H9 (cell line): ENCODE measurements around the gene FBXO31. TPM values are rescaled to one million over a fixed set of nuclear protein-coding genes. Genes with fewer than 3 reads are reported as not detected.

Experiments used
- DNase-seq: peaks from one replicate; pipeline ENCODE4 v3.0.0-alpha.2; 2017
- H2AFZ ChIP-seq: one replicate; pipeline ENCODE4 v1.6.1; 2013; ENCODE audit warnings: mild to moderate bottlenecking, low read length, control low read depth, moderate library complexity
- H2AK5ac ChIP-seq: 2 replicates; pipeline ENCODE4 v1.6.1; 2013; ENCODE audit warnings: low read length, control low read depth, mixed read lengths; ENCODE audit not compliant: insufficient read length
- H2BK120ac ChIP-seq: one replicate; pipeline ENCODE4 v1.6.1; 2013; ENCODE audit warnings: low read depth, mild to moderate bottlenecking, low read length, control low read depth, inconsistent platforms; ENCODE audit not compliant: poor library complexity, severe bottlenecking
- H2BK12ac ChIP-seq: 2 replicates; pipeline ENCODE4 v1.6.1; 2013; ENCODE audit warnings: low read length, control low read depth, mixed read lengths, low read depth; ENCODE audit not compliant: insufficient read length
- H2BK15ac ChIP-seq: 2 replicates; pipeline ENCODE4 v1.6.1; 2013; ENCODE audit warnings: low read depth, low read length, control low read depth
- H2BK20ac ChIP-seq: one replicate; pipeline ENCODE4 v1.6.1; 2013; ENCODE audit warnings: low read depth, mild to moderate bottlenecking, low read length, control low read depth, inconsistent platforms; ENCODE audit not compliant: poor library complexity, severe bottlenecking
- H2BK5ac ChIP-seq: 2 replicates; pipeline ENCODE4 v1.6.1; 2013; ENCODE audit warnings: low read length, control low read depth, mixed read lengths; ENCODE audit not compliant: insufficient read length
- H3K14ac ChIP-seq: 2 replicates; pipeline ENCODE4 v1.6.1; 2013; ENCODE audit warnings: low read length, control low read depth; ENCODE audit not compliant: insufficient read depth
- H3K18ac ChIP-seq: 2 replicates; pipeline ENCODE4 v1.6.1; 2013; ENCODE audit warnings: low read depth, mild to moderate bottlenecking, mixed read lengths, low read length, control low read depth; ENCODE audit not compliant: insufficient read length
- H3K23ac ChIP-seq: 2 replicates; pipeline ENCODE4 v1.6.1; 2013; ENCODE audit warnings: low read length, control low read depth, mixed read lengths, low read depth; ENCODE audit not compliant: insufficient read length
- H3K23me2 ChIP-seq: 2 replicates; pipeline ENCODE4 v1.6.1; 2013; ENCODE audit warnings: low read depth, mild to moderate bottlenecking, mixed read lengths, low read length, control low read depth; ENCODE audit not compliant: insufficient read length, poor library complexity, severe bottlenecking
- H3K27ac ChIP-seq: 2 replicates; pipeline ENCODE4 v1.5.1; 2013; ENCODE audit warnings: low read length, control low read depth, mixed read lengths, low read depth; ENCODE audit not compliant: insufficient read length
- H3K27me3 ChIP-seq: 2 replicates; pipeline ENCODE4 v1.6.1; 2013; ENCODE audit warnings: low read length, control low read depth, inconsistent platforms; ENCODE audit not compliant: insufficient read depth
- H3K4ac ChIP-seq: 2 replicates; pipeline ENCODE4 v1.6.1; 2013; ENCODE audit warnings: low read depth, mild to moderate bottlenecking, control low read depth, inconsistent platforms, low read length, moderate library complexity
- H3K4me1 ChIP-seq: 2 replicates; pipeline ENCODE4 v1.6.1; 2013; ENCODE audit warnings: low read length, control low read depth, inconsistent platforms; ENCODE audit not compliant: insufficient read depth
- H3K4me2 ChIP-seq: 2 replicates; pipeline ENCODE4 v1.6.1; 2013; ENCODE audit warnings: low read length, control low read depth, mixed read lengths; ENCODE audit not compliant: insufficient read length, insufficient read depth
- H3K56ac ChIP-seq: 2 replicates; pipeline ENCODE4 v1.6.1; 2013; ENCODE audit warnings: low read depth, mild to moderate bottlenecking, mixed read lengths, low read length, control low read depth; ENCODE audit not compliant: insufficient read length
- H3K79me1 ChIP-seq: 2 replicates; pipeline ENCODE4 v1.6.1; 2013; ENCODE audit warnings: low read depth, mild to moderate bottlenecking, moderate library complexity, low read length, control low read depth, inconsistent platforms; ENCODE audit not compliant: insufficient read depth, poor library complexity, severe bottlenecking
- H3K79me2 ChIP-seq: 2 replicates; pipeline ENCODE4 v1.6.1; 2013; ENCODE audit warnings: low read length, control low read depth, inconsistent platforms; ENCODE audit not compliant: insufficient read depth
- H3K9ac ChIP-seq: 2 replicates; pipeline ENCODE4 v1.6.1; 2013; ENCODE audit warnings: low read length, control low read depth, mixed read lengths; ENCODE audit not compliant: insufficient read length; ENCODE audit errors: extremely low read depth
- H3K9me3 ChIP-seq: one replicate; pipeline ENCODE4 v1.6.1; 2013; ENCODE audit warnings: low read depth, low read length, inconsistent platforms; ENCODE audit not compliant: control insufficient read depth
- H3T11ph ChIP-seq: one replicate; pipeline ENCODE4 v1.6.1; 2013; ENCODE audit warnings: mild to moderate bottlenecking, low read length, control low read depth, inconsistent platforms
- H4K20me1 ChIP-seq: one replicate; pipeline ENCODE4 v1.6.1; 2013; ENCODE audit not compliant: control insufficient read depth, insufficient read length, insufficient read depth
- H4K5ac ChIP-seq: 2 replicates; pipeline ENCODE4 v1.6.1; 2013; ENCODE audit warnings: low read depth, mild to moderate bottlenecking, mixed read lengths, low read length, control low read depth; ENCODE audit not compliant: insufficient read length
- H4K8ac ChIP-seq: replicated peaks from 2 replicates; pipeline ENCODE4 v1.6.1; 2013; ENCODE audit warnings: low read length, control low read depth, mixed read lengths, low read depth; ENCODE audit not compliant: insufficient read length
- H4K91ac ChIP-seq: 2 replicates; pipeline ENCODE4 v1.6.1; 2013; ENCODE audit warnings: low read depth, mild to moderate bottlenecking, moderate library complexity, mixed read lengths, low read length, control low read depth; ENCODE audit not compliant: insufficient read length
- H3K27ac Mint-ChIP-seq, 3 experiments: 2 replicates in 2 of 3; 3 replicates in 1 of 3; pipeline ENCODE4 v1.8.0; 2020 to 2021; ENCODE audit warnings: mixed read lengths in 3 of 3, mild to moderate bottlenecking in 1 of 3, moderate library complexity in 1 of 3
- H3K27me3 Mint-ChIP-seq: 2 replicates; pipeline ENCODE4 v1.8.0; 2021; ENCODE audit warnings: low read depth, mild to moderate bottlenecking, moderate library complexity, mixed read lengths
- H3K36me3 Mint-ChIP-seq, 3 experiments: 2 replicates in 2 of 3; 3 replicates in 1 of 3; pipeline ENCODE4 v1.8.0; 2020 to 2021; ENCODE audit warnings: low read depth in 3 of 3, mixed read lengths in 3 of 3; ENCODE audit not compliant: insufficient read depth in 1 of 3
- H3K4me1 Mint-ChIP-seq, 2 experiments: 2 replicates each; pipeline ENCODE4 v1.8.0; 2020; ENCODE audit warnings: mixed read lengths in 2 of 2
- H3K4me3 Mint-ChIP-seq, 2 experiments: 2 replicates in 1 of 2; 3 replicates in 1 of 2; pipeline ENCODE4 v1.8.0; 2020 to 2021; ENCODE audit warnings: mild to moderate bottlenecking in 2 of 2, mixed read lengths in 2 of 2, moderate library complexity in 1 of 2
- H3K9me3 Mint-ChIP-seq, 2 experiments: 2 replicates in 1 of 2; 3 replicates in 1 of 2; pipeline ENCODE4 v1.8.0; 2020; ENCODE audit warnings: mild to moderate bottlenecking in 2 of 2, mixed read lengths in 2 of 2, moderate library complexity in 1 of 2
- WGBS: extraction: QIAGEN DNeasy Blood & Tissue Kit; methylation state at CpG from one replicate; pipeline ENCODE4 v1.1.7; 2013; ENCODE audit warnings: missing lambda C conversion rate, low lambda C conversion rate, mixed read lengths; ENCODE audit not compliant: insufficient read length; ENCODE audit errors: extremely low coverage; 5-methylcytosine and 5-hydroxymethylcytosine counted together
- total RNA-seq: library from RNA; stranded (reverse); gene quantifications from 2 replicates; pipeline ENCODE4 v1.2.1, GENCODE V29; 2021
- TF ChIP-seq, protein P1 (sequence below): fragments of 200-600 bp; sonication (generic); conservative IDR thresholded peaks from 3 replicates; pipeline ENCODE4 v1.8.0; 2021; ENCODE audit warnings: antibody characterized with exemption, mild to moderate bottlenecking

Gene FBXO31
- total RNA-seq, 1 experiment from 2014 or later: 24.2 TPM

GRCh38 chr16:87425941-87426340 is 42.4 kb upstream of the FBXO31 start:
- H2BK20ac ChIP-seq: no peak overlapping the region
- no peaks in the 10 kb centered on the region for H4K20me1 ChIP-seq
- peak overlapping the region in 2 of 3 experiments; percentile 22 to 85; a peak in 2 of 7 replicates for H3K27ac Mint-ChIP-seq
- no peak overlapping the region for H3K27ac ChIP-seq
- no peak overlapping the region for H2BK120ac ChIP-seq
- DNase-seq: no peak
- no peak overlapping the region for H3K18ac ChIP-seq
- no peak overlapping the region for H2BK5ac ChIP-seq
- no peak overlapping the region for H3K4me2 ChIP-seq
- no peaks in the 10 kb centered on the region; a peak in 1 of 5 replicates for H3K9me3 Mint-ChIP-seq
- no peak overlapping the region for H3K4ac ChIP-seq
- no peak overlapping the region for H3K56ac ChIP-seq
- no peak overlapping the region for H4K91ac ChIP-seq
- peaks cover 27 to 42% (median 38%) of the 10 kb centered on the region in 3 experiments for H3K36me3 Mint-ChIP-seq
- no peak overlapping the region for H3K23ac ChIP-seq
- no peaks in the 10 kb centered on the region for H3K79me2 ChIP-seq
- no peak overlapping the region for H2BK12ac ChIP-seq
- no peaks in the 10 kb centered on the region for H3K79me1 ChIP-seq
- H3K9me3 ChIP-seq: no peaks in the 10 kb centered on the region
- peaks cover 44 to 56% of the 10 kb centered on the region in 2 experiments for H3K4me1 Mint-ChIP-seq
- H3K14ac ChIP-seq: no peak overlapping the region
- H3K9ac ChIP-seq: no peak overlapping the region
- no peak overlapping the region for H4K8ac ChIP-seq
- H3K27me3 Mint-ChIP-seq: no peaks in the 10 kb centered on the region
- no peaks in the 10 kb centered on the region for H3K27me3 ChIP-seq
- no peak overlapping the region for H2AFZ ChIP-seq
- TF ChIP-seq, protein P1, sequence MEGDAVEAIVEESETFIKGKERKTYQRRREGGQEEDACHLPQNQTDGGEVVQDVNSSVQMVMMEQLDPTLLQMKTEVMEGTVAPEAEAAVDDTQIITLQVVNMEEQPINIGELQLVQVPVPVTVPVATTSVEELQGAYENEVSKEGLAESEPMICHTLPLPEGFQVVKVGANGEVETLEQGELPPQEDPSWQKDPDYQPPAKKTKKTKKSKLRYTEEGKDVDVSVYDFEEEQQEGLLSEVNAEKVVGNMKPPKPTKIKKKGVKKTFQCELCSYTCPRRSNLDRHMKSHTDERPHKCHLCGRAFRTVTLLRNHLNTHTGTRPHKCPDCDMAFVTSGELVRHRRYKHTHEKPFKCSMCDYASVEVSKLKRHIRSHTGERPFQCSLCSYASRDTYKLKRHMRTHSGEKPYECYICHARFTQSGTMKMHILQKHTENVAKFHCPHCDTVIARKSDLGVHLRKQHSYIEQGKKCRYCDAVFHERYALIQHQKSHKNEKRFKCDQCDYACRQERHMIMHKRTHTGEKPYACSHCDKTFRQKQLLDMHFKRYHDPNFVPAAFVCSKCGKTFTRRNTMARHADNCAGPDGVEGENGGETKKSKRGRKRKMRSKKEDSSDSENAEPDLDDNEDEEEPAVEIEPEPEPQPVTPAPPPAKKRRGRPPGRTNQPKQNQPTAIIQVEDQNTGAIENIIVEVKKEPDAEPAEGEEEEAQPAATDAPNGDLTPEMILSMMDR: no peak
- no peaks in the 10 kb centered on the region for H3K23me2 ChIP-seq
- no peak overlapping the region for H4K5ac ChIP-seq
- peaks cover 7% of the 10 kb centered on the region; the same call in 1 of the 2 replicates for H3K4me1 ChIP-seq
- H3T11ph ChIP-seq: no peak overlapping the region
- WGBS: no CpG with 5 or more reads among the region's 12 CpGs
- no peak overlapping the region for H2BK15ac ChIP-seq
- H3K4me3 Mint-ChIP-seq: no peak overlapping the region
- no peak overlapping the region for H2AK5ac ChIP-seq
